Psoas muscle (tissue), 8 donors: ENCODE results near the gene TFR2. TPM values are rescaled to one million over a fixed set of nuclear protein-coding genes. Genes with fewer than 3 reads are reported as not detected.

Source experiments
- ATAC-seq, 4 donors: fragments of 200-7000 bp; cut with Tn5 transposase; one replicate each; pipeline ENCODE4 v1.9.1; 2020; ENCODE audit warnings: moderate library complexity in 3 of 4, mild to moderate bottlenecking in 2 of 4
- DNase-seq, 2 donors: peaks; one replicate each; pipeline ENCODE4 v3.0.0-alpha.2; 2020
- H3K27ac ChIP-seq: fragments of 200-600 bp; one replicate; pipeline ENCODE4 v1.8.0; 2022
- H3K27me3 ChIP-seq, 3 donors: fragments of 200-600 bp in 1 of 3; one replicate each; pipeline versions ENCODE4 v1.6.1 to v1.8.0; 2013 to 2022; ENCODE audit warnings: low read length in 2 of 3, mild to moderate bottlenecking in 2 of 3, moderate library complexity in 1 of 3; ENCODE audit not compliant: insufficient read depth in 3 of 3
- H3K36me3 ChIP-seq, 2 donors: fragments of 200-600 bp in 1 of 2; one replicate each; pipeline versions ENCODE4 v1.6.1 to v1.8.0; 2013 to 2022; ENCODE audit warnings: low read depth in 1 of 2, mild to moderate bottlenecking in 1 of 2, moderate library complexity in 1 of 2; ENCODE audit not compliant: insufficient read depth in 1 of 2
- H3K4me1 ChIP-seq: fragments of 200-600 bp; one replicate; pipeline ENCODE4 v1.8.0; 2022
- H3K4me3 ChIP-seq: fragments of 200-600 bp; one replicate; pipeline ENCODE4 v1.8.0; 2022; ENCODE audit warnings: mild to moderate bottlenecking
- H3K9me3 ChIP-seq: fragments of 200-600 bp; one replicate; pipeline ENCODE4 v1.8.0; 2022
- CTCF ChIP-seq: fragments of 200-600 bp; IDR thresholded peaks from one replicate; pipeline ENCODE4 v1.8.0; 2022; ENCODE audit warnings: antibody characterized with exemption
- WGBS, 3 donors: extraction: QIAGEN DNeasy Blood & Tissue Kit; methylation state at CpG; one replicate each; pipeline versions ENCODE4 v1.1.6 to v1.1.7; 2013; 5-methylcytosine and 5-hydroxymethylcytosine counted together
- intact Hi-C, 2 donors: fragments of 100-400 bp; cut with DNase I; formaldehyde crosslinking; loops; one replicate each; pipeline versions ENCODE4 v1.11.0 to v1.14.2; 2022
- polyA plus RNA-seq, 3 donors: library from polyadenylated mRNA; stranded (reverse); fragments of 200-250 nt; gene quantifications; one replicate each; pipeline ENCODE4 v1.2.3, GENCODE V29; 2013
- total RNA-seq, 4 donors: library from RNA; stranded (reverse); fragmentation: NEBNext Ultra II Directional in 2 of 4; extraction: Animal tissue kit (Norgen Biotek cat#: 25700) in 2 of 4; gene quantifications; one replicate each; pipeline versions ENCODE4 v1.2.1 to v1.2.4, GENCODE V29; 2021 to 2023
- donor health status: healthy with polysubstance abuse.
- donor health status: DM: no; HTN: no; CAD: no; lungs with moderate emphysema.
- donor health status: Bipolar disorder and iron deficiency.
- donor health status: healthy.
- donor health status: DM: yes; HTN: yes; CAD: no.
- donor health status: DM: no; HTN: no; CAD: no.
- donor health status: DM: no; HTN: no; CAD: no.
- donor health status: DM: yes; HTN: yes; CAD: no.

TFR2 gene
- total and polyA plus RNA-seq, 7 donors, result 0.04 to 0.36 TPM; not detected in 5

GRCh38 chr7:100685049-100685605 lies 43.8 kb upstream of the TFR2 start:
- DNase-seq (no peak), ATAC-seq (no peak)
- TF ChIP-seq CTCF, result no peak
- WGBS, 3 donors, result 89 to 94% (median 89%) methylated on average over 17 to 18 of the region's 18 CpGs
- H3K4me1 ChIP-seq, result peaks cover 17% of the 10 kb centered on the region
- H3K4me3 ChIP-seq, result no peak overlapping the region
- H3K9me3 ChIP-seq, result no peaks in the 10 kb centered on the region
- no peaks in the 10 kb centered on the region for H3K27me3 ChIP-seq
- peaks cover 3 to 92% of the 10 kb centered on the region in 2 donors for H3K36me3 ChIP-seq
- intact Hi-C loops, result loop anchor here in 1 of 2 donors (5.0 kb wide), 1 partner anchor 108 kb away; no protein-coding TSS in a partner anchor
- no peak overlapping the region for H3K27ac ChIP-seq

GRCh38 chr7:100684534-100685042 lies 43.2 kb upstream of the TFR2 start:
- ATAC-seq (no peak), DNase-seq (no peak)
- Histone ChIP-seq H3K36me3 (peaks cover 3 to 96% of the 10 kb centered on the region in 2 donors), H3K9me3 (no peaks in the 10 kb centered on the region), H3K4me1 (peaks cover 12% of the 10 kb centered on the region), H3K27me3 (no peaks in the 10 kb centered on the region), H3K27ac (no peak overlapping the region), H3K4me3 (no peak overlapping the region)
- TF ChIP-seq CTCF, result no peak
- intact Hi-C loops, result loop anchor here in 1 of 2 donors (5.0 kb wide), 1 partner anchor 107 kb away; no protein-coding TSS in a partner anchor
- WGBS, 3 donors, result 91 to 95% (median 94%) methylated on average over 16 of the region's 16 CpGs

GRCh38 chr7:100683659-100684533 lies 42.5 kb upstream of the TFR2 start:
- Histone ChIP-seq H3K36me3 (peaks cover 3 to 98% of the 10 kb centered on the region in 2 donors), H3K4me1 (peaks cover 5% of the 10 kb centered on the region), H3K27ac (no peak overlapping the region), H3K9me3 (no peaks in the 10 kb centered on the region), H3K27me3 (no peaks in the 10 kb centered on the region), H3K4me3 (no peak overlapping the region)
- TF ChIP-seq CTCF, result no peak
- intact Hi-C loops, result no loop called here
- ATAC-seq (no peak), DNase-seq (no peak)
- 92 to 94% (median 93%) methylated on average over 27 to 37 of the region's 37 CpGs for WGBS, 3 donors

- Histone ChIP-seq H3K27ac (no peak overlapping the region), H3K9me3 (no peaks in the 10 kb centered on the region), H3K36me3 (peaks cover 3 to 98% of the 10 kb centered on the region in 2 donors), H3K4me1 (no peaks in the 10 kb centered on the region), H3K27me3 (no peaks in the 10 kb centered on the region), H3K4me3 (no peak overlapping the region)
- no peak for TF ChIP-seq CTCF
- ATAC-seq, result no peak
- peak in 1 of 2 donors; percentile 56 for DNase-seq
- intact Hi-C loops, result no loop called here
- 82 to 85% (median 83%) methylated on average over 27 to 28 of the region's 28 CpGs for WGBS, 3 donors
These were observed 41.8 kb upstream of the TFR2 start for GRCh38 chr7:100682991-100683658.
